NCI-H2029 treated with DMSO at 0.1 percent for 48 hours (cell line): ENCODE results near the gene C1QTNF1.
A peak's percentile ranks its signal among the peaks of the same experiment; 100 is the strongest.
"Not testable (repeated sequence)": the region's sequence is repeated elsewhere in the genome, so short reads cannot be mapped to it uniquely, and the experiment has no call there.

ENCODE experiments used
- DNase-seq: peaks from one replicate; lab custom pipeline; 2025; lab: John Stamatoyannopoulos, UW

C1QTNF1 gene

GRCh38 chr17:79005063-79005861, 18.7 kb upstream of the C1QTNF1 start:
- peak; percentile 77 for DNase-seq

GRCh38 chr17:79006046-79006445, 17.9 kb upstream of the C1QTNF1 start:
- no peak for DNase-seq

- DNase-seq = no peak
Observed at GRCh38 chr17:79006794-79007503, 17.0 kb upstream of the C1QTNF1 start.

- DNase-seq = no peak
Observed at GRCh38 chr17:79007504-79008381, 16.2 kb upstream of the C1QTNF1 start.

GRCh38 chr17:79008666-79009387, 15.1 kb upstream of the C1QTNF1 start:
- no peak for DNase-seq

GRCh38 chr17:79009397-79010303, 14.3 kb upstream of the C1QTNF1 start, which contains the start of gene CANT1:
TSS of gene CANT1 (minus strand) at chr17:79009764. CDS start at chr17:78997622, 12,142 bp downstream.
- no peak for DNase-seq

GRCh38 chr17:79010304-79010646, 13.7 kb upstream of the C1QTNF1 start:
- no peak for DNase-seq

GRCh38 chr17:79011451-79012147, 12.4 kb upstream of the C1QTNF1 start:
- DNase-seq = no peak

- no peak for DNase-seq
Observed at GRCh38 chr17:79012563-79013134, 11.3 kb upstream of the C1QTNF1 start.

GRCh38 chr17:79014158-79014758, 9.7 kb upstream of the C1QTNF1 start:
- DNase-seq = no peak

GRCh38 chr17:79017546-79018369, 6.2 kb upstream of the C1QTNF1 start:
- no peak for DNase-seq

- DNase-seq = no peak
Observed at GRCh38 chr17:79018370-79018695, 5.6 kb upstream of the C1QTNF1 start.

GRCh38 chr17:79019261-79019631, 4.7 kb upstream of the C1QTNF1 start:
- DNase-seq = no peak

GRCh38 chr17:79019632-79020584, 4.1 kb upstream of the C1QTNF1 start:
- DNase-seq = no peak

GRCh38 chr17:79020631-79021301, 3.2 kb upstream of the C1QTNF1 start:
- no peak for DNase-seq

- not testable (repeated sequence) for DNase-seq
Observed at GRCh38 chr17:79021929-79022328, 2.0 kb upstream of the C1QTNF1 start.

GRCh38 chr17:79022507-79022991, 1.4 kb upstream of the C1QTNF1 start:
- no peak for DNase-seq
